ENCODE results near the gene DOCK10. TPM values are rescaled to one million over a fixed set of nuclear protein-coding genes. Genes with fewer than 3 reads are reported as not detected.

The DOCK10 gene
- total and polyA plus RNA-seq, 9 of the 15 experiments (the other 6 are each of a cell fraction or from before 2014, with no cell fraction given) = 0.01 to 0.87 (median 0.18) TPM

- TF ChIP-seq REST (IDR thresholded peaks at IDR 0.05; ENCODE audit: borderline replicate concordance) = no peak
- no peak for TF ChIP-seq REST (CRISPR knock-in tag; IDR thresholded peaks at IDR 0.05; ENCODE audit: low read depth)
- no peak for TF ChIP-seq ZNF143 (CRISPR knock-in tag; IDR thresholded peaks at IDR 0.05)
- TF ChIP-seq FOXA1 (IDR thresholded peaks at IDR 0.05; ENCODE audit: borderline replicate concordance) = no peak
- TF ChIP-seq ESRRB (CRISPR knock-in tag; IDR thresholded peaks at IDR 0.05; ENCODE audit: borderline replicate concordance) = no peak
Observed at GRCh38 chr2:224890372-224890771, 151.9 kb downstream of the DOCK10 start (continued).

Data from K562 (cell line).